GM12873 (cell line): ENCODE data around the gene NUDT7.

Experiments
- TF ChIP-seq, protein P1 (sequence below): IDR thresholded peaks from 2 replicates; pipeline ENCODE4 v1.5.1; 2012; ENCODE audit warnings: low read depth, mild to moderate bottlenecking, moderate library complexity, low read length, control low read depth; ENCODE audit not compliant: insufficient read depth; ENCODE audit errors: missing control alignments

The NUDT7 gene

GRCh38 chr16:77724174-77724573, 1.9 kb downstream of the NUDT7 start:
- TF ChIP-seq, protein P1, sequence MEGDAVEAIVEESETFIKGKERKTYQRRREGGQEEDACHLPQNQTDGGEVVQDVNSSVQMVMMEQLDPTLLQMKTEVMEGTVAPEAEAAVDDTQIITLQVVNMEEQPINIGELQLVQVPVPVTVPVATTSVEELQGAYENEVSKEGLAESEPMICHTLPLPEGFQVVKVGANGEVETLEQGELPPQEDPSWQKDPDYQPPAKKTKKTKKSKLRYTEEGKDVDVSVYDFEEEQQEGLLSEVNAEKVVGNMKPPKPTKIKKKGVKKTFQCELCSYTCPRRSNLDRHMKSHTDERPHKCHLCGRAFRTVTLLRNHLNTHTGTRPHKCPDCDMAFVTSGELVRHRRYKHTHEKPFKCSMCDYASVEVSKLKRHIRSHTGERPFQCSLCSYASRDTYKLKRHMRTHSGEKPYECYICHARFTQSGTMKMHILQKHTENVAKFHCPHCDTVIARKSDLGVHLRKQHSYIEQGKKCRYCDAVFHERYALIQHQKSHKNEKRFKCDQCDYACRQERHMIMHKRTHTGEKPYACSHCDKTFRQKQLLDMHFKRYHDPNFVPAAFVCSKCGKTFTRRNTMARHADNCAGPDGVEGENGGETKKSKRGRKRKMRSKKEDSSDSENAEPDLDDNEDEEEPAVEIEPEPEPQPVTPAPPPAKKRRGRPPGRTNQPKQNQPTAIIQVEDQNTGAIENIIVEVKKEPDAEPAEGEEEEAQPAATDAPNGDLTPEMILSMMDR: no peak

- TF ChIP-seq, protein P1: no peak
Observed at GRCh38 chr16:77729951-77730350, 7.6 kb downstream of the NUDT7 start.

DNA sequence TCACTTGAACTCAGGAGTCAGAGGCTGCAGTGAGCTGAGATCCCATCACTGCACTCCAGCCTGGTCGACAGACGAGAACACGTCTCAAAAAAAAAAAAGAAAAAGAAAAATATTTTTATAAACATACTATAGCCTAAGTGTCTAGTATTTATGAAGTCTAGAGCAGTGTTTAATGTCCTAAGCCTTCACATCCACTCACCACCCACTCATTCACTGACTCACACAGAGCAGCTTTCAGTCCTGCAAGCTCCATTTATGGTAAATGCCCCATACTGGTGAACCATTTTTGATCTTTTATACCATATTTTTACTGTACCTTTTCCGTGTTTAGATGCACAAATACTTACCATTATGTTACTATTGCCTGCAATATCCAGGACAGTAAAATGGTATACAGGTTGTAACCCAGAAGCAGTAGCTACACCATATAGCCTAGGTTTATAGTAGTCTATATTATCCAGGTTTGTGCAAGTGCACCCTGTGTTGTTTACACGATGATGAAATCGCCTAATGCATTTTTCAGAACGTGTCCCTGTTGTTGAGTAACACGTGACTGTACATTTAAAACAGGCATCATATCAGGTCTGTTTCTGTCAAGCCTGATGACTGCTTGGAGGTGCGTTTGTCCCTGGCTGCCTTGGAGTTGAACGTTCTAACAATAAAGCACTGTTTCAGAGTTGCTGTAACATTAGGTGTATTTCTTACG, 10.1 kb downstream of the NUDT7 start:
- TF ChIP-seq, protein P1: no peak

- TF ChIP-seq, protein P1: no peak
Observed at GRCh38 chr16:77736879-77737278, 14.6 kb downstream of the NUDT7 start.

- TF ChIP-seq, protein P1: no peak
Observed at GRCh38 chr16:77738706-77739558, 16.6 kb downstream of the NUDT7 start.

- TF ChIP-seq, protein P1: no peak
Observed at GRCh38 chr16:77739559-77739892, 17.2 kb downstream of the NUDT7 start.

DNA sequence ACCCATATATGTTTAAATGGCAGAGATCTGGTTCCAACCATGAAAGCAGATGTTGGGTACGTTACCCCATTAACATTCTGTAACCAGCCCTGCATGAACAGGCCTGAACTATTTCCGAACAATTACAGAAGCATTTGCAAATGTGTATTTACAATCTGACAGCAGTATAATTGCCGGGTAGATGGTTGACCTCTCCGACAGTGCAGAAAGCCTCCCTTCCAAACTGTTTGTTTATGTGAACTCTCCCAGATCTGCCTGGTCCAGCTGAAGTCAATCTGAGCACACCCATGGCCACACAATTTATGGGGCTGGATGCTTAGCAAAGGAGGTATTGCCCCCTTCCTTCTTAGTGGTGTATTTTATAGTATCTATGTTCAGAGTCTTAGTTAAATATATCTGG, 21.8 kb downstream of the NUDT7 start:
- TF ChIP-seq, protein P1: no peak
